Effector memory CD4-positive, alpha-beta T cell (primary cell): Measurements from ENCODE around the gene MCL1.
"Not testable (repeated sequence)": the region's sequence is repeated elsewhere in the genome, so short reads cannot be mapped to it uniquely, and the experiment has no call there.

Source experiments
- DNase-seq, 3 donors: peaks; one replicate each; pipeline ENCODE4 v3.0.0-alpha.2; 2020
- H3K27ac ChIP-seq: 2 replicates; pipeline ENCODE4 v1.7.0; 2013; ENCODE audit warnings: mild to moderate bottlenecking, low read length, moderate library complexity; ENCODE audit not compliant: insufficient read depth, poor library complexity, severe bottlenecking
- H3K27me3 ChIP-seq: replicated peaks from 2 replicates; pipeline ENCODE4 v1.7.0; 2013; ENCODE audit warnings: mild to moderate bottlenecking, low read length; ENCODE audit not compliant: insufficient read depth, control insufficient read depth, poor library complexity, severe bottlenecking
- H3K36me3 ChIP-seq: 2 replicates; pipeline ENCODE4 v1.7.0; 2013; ENCODE audit warnings: mild to moderate bottlenecking, low read length, moderate library complexity; ENCODE audit not compliant: control insufficient read depth, insufficient read depth
- H3K4me1 ChIP-seq: 2 replicates; pipeline ENCODE4 v1.7.0; 2013; ENCODE audit warnings: low read length, mild to moderate bottlenecking; ENCODE audit not compliant: control insufficient read depth, insufficient read depth, poor library complexity, severe bottlenecking
- H3K4me3 ChIP-seq: 2 replicates; pipeline ENCODE4 v1.7.0; 2013; ENCODE audit warnings: low read length, low read depth, mild to moderate bottlenecking; ENCODE audit not compliant: insufficient read depth, poor library complexity, severe bottlenecking
- H3K9me3 ChIP-seq: 2 replicates; pipeline ENCODE4 v1.7.0; 2013; ENCODE audit warnings: mild to moderate bottlenecking, low read length, moderate library complexity; ENCODE audit not compliant: control insufficient read depth
- total RNA-seq, 3 donors: gene quantifications; one replicate each; lab custom pipeline; 2026; lab: John Stamatoyannopoulos, UW

MCL1 gene
- 1,831 to 3,477 (median 2,599) reads per million in 3 donors for total RNA-seq

GRCh38 chr1:150579110-150579944, at the start of gene MCL1:
MCL1 (minus strand) TSS chr1:150579610; CDS start chr1:150579530, 80 bp downstream.
- H3K4me1 ChIP-seq, result peaks cover 15% of the 10 kb centered on the region
- H3K9me3 ChIP-seq, result no peaks in the 10 kb centered on the region
- DNase-seq, result peak; percentile 84 to 85 (median 85)
- no peaks in the 10 kb centered on the region for H3K27me3 ChIP-seq
- H3K36me3 ChIP-seq, result peaks cover 43% of the 10 kb centered on the region
- peak within 1 kb of the TSS; percentile 95 for H3K4me3 ChIP-seq
- peak within 1 kb of the TSS; percentile 98 for H3K27ac ChIP-seq

DNA sequence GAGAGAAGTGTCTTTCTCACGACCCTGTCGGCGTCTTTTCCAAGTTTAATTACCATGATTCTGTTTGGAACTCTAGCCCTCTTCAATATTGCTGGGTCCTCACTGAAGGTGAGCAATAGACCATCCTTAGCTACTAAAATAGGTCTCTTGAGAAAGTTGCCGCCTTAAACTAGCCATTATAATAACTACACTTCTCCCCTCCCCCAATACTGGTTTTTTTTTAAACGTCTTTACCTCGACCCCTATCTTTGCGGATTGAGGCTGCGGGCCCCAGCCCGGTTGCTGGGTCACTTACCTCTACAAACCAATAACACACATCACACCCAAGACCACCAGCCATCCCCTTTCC, 49.3 kb upstream of the MCL1 start:
- DNase-seq, result no peak
- Histone ChIP-seq H3K27ac (peak overlapping the region; percentile 96), H3K4me1 (peaks cover 14% of the 10 kb centered on the region), H3K36me3 (peaks cover 35% of the 10 kb centered on the region), H3K9me3 (no peaks in the 10 kb centered on the region), H3K4me3 (peak overlapping the region; percentile 72), H3K27me3 (no peaks in the 10 kb centered on the region)

DNA sequence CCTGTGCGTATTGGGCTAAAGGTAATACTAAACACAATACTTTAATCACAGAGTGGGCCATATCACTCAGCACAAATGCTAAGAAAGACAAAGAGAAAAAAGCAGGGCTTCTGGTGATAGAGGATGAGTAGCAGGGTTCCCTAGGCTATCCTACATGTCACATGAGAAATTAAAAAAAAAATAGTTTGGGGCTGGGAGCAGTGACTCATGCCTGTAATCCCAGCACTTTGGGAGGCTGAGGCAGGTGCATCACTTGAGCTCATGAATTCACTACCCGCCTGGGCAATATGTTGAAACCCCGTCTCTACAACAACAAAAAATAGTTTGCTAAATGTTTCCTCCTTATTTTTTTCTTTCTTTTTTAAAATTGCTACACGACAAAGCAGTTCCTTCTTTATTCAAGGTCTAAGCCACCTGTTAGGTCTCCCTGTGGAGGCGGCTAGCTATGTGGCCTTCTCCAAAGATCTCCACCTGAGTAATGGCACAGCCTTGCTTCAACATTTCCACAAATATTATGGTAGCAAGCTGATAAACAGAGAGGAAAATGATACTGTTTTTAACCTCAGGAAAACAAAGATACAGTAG, 48.5 kb upstream of the MCL1 start:
- no peaks in the 10 kb centered on the region for H3K9me3 ChIP-seq
- H3K27ac ChIP-seq, result peak overlapping the region; percentile 96
- no peak for DNase-seq
- peaks cover 14% of the 10 kb centered on the region for H3K4me1 ChIP-seq
- H3K36me3 ChIP-seq, result peaks cover 41% of the 10 kb centered on the region
- no peaks in the 10 kb centered on the region for H3K27me3 ChIP-seq
- peak overlapping the region; percentile 72 for H3K4me3 ChIP-seq

DNA sequence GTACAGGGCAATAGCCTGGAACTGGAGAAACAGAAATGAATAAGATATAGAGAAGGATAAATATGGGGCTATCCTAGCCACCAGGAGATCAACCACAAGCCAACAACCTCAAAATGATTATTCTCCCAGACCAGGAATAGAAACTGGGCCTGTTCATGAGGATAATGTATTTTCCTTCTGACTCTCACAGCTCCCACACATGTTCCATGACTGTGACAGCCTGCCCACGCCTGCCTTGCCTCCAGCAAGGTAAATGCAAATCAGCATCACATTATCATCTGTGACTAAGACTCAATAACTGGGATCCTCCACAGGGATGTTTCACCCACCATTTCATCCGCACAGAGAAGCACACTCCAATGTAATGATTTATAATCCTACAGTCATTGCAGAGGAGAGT, 46.7 kb upstream of the MCL1 start:
- no peaks in the 10 kb centered on the region for H3K9me3 ChIP-seq
- H3K27me3 ChIP-seq, result no peaks in the 10 kb centered on the region
- no peak for DNase-seq
- no peak overlapping the region for H3K27ac ChIP-seq
- H3K36me3 ChIP-seq, result peaks cover 46% of the 10 kb centered on the region
- no peak overlapping the region for H3K4me3 ChIP-seq
- H3K4me1 ChIP-seq, result peaks cover 17% of the 10 kb centered on the region

DNA sequence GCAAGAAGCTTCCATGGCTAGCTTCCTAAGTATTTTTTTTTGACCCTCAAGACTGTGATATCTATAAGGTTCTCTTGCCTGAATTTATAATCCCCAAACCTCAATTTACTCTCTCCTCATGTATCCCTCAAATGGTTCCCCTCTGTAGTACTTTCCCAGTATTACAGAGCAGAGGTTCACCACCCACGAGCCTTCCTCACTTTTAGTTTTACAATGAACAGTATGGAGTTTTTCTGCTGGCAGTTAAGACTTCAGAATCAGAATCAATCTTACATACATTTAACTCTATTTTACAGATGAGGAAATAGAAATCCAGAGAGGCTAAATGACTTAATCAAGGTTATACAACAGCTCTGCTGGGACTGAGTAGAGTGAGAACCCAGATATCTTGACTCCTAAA, 45.1 kb upstream of the MCL1 start:
- not testable (repeated sequence) for H3K4me3 ChIP-seq, H3K27ac ChIP-seq, H3K27me3 ChIP-seq, DNase-seq, H3K9me3 ChIP-seq
- Histone ChIP-seq H3K4me1 (peaks cover 17% of the 10 kb centered on the region), H3K36me3 (peaks cover 46% of the 10 kb centered on the region)

DNA sequence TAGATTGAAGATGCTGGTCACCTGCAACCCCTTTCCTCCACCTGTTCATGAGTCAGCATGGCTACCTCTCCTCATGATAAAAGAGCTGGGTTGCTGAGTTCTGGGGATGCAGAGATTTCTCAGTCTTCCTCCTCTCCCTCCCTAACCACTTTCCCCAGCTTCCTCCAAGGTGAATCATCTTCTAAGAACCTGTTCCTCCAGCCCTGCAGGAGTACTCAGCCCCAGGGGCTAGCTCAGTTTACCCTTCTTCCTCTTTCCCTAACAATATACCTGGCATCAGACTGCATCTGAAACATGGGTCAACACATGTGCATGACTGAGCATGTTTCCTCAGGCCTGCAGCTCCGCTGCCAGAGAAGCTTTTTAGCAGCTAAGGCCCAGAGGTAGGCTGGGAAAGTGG, 44.7 kb upstream of the MCL1 start:
- not testable (repeated sequence) for H3K27ac ChIP-seq, H3K9me3 ChIP-seq, H3K27me3 ChIP-seq, H3K4me3 ChIP-seq, DNase-seq
- peaks cover 50% of the 10 kb centered on the region for H3K36me3 ChIP-seq
- peaks cover 17% of the 10 kb centered on the region for H3K4me1 ChIP-seq

GRCh38 chr1:150622303-150622975, 43.0 kb upstream of the MCL1 start:
- Histone ChIP-seq H3K4me3 (no peak overlapping the region), H3K9me3 (no peaks in the 10 kb centered on the region), H3K27ac (peak overlapping the region; percentile 59), H3K4me1 (peaks cover 3% of the 10 kb centered on the region), H3K36me3 (peaks cover 51% of the 10 kb centered on the region), H3K27me3 (no peaks in the 10 kb centered on the region)
- DNase-seq, result no peak

DNA sequence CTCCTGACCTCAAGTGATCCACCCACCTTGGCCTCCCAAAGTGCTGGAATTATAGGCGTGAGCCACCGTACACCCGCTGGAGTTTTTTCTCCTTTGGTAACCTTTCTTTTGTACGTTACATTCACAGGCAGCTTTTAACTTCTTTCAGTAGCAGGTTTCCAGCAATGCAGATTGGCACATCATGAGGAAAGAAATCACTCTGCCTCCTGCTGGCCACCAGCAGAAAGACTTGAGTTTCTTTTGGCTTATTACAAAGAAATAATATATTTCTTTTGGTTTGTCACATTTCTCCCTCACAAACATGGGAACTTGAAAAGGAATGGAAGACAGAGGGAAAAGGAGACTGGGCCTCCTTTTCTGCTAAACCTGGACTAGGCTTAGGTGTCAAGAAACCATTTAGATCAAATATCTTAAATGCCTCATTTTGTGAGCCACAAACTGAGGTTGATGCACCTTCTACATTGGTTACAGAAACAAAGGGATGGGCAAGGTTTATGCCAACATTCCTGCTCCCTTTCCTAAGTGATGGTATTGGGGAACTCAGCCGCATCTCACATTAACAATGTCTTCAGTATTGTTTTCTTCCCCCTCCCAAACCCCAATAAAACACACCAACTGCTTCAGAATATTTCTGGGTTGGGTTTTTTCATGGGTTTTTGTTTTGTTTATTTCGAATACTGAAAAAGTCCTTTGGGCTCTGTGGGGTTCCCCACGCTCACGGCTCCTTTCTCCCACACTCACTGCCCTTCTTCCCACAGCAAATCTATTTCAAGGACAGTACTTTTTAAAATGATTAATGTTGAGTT, 42.3 kb upstream of the MCL1 start:
- Histone ChIP-seq H3K4me1 (peaks cover 3% of the 10 kb centered on the region), H3K4me3 (no peak overlapping the region), H3K27ac (peak overlapping the region; percentile 59), H3K36me3 (peaks cover 43% of the 10 kb centered on the region), H3K27me3 (no peaks in the 10 kb centered on the region), H3K9me3 (no peaks in the 10 kb centered on the region)
- DNase-seq, result peak; percentile 28 to 42 (median 31)

GRCh38 chr1:150620919-150621318, 41.5 kb upstream of the MCL1 start:
- Histone ChIP-seq H3K36me3 (peaks cover 36% of the 10 kb centered on the region), H3K4me1 (peaks cover 3% of the 10 kb centered on the region), H3K27me3 (no peaks in the 10 kb centered on the region), H3K4me3 (no peak overlapping the region), H3K9me3 (no peaks in the 10 kb centered on the region), H3K27ac (peak overlapping the region; percentile 59)
- DNase-seq, result no peak
